Psoas muscle (tissue), 8 donors: ENCODE measurements around the gene AVEN. TPM values are rescaled to one million over a fixed set of nuclear protein-coding genes. Genes with fewer than 3 reads are reported as not detected.
"Not testable (repeated sequence)": the region's sequence is repeated elsewhere in the genome, so short reads cannot be mapped to it uniquely, and the experiment has no call there.

Experiments
- ATAC-seq, 4 donors: fragments of 200-7000 bp; cut with Tn5 transposase; one replicate each; pipeline ENCODE4 v1.9.1; 2020; ENCODE audit warnings: moderate library complexity in 3 of 4, mild to moderate bottlenecking in 2 of 4
- DNase-seq, 2 donors: peaks; one replicate each; pipeline ENCODE4 v3.0.0-alpha.2; 2020
- H3K27ac ChIP-seq: fragments of 200-600 bp; one replicate; pipeline ENCODE4 v1.8.0; 2022
- H3K27me3 ChIP-seq, 3 donors: fragments of 200-600 bp in 1 of 3; one replicate each; pipeline versions ENCODE4 v1.6.1 to v1.8.0; 2013 to 2022; ENCODE audit warnings: low read length in 2 of 3, mild to moderate bottlenecking in 2 of 3, moderate library complexity in 1 of 3; ENCODE audit not compliant: insufficient read depth in 3 of 3
- H3K36me3 ChIP-seq, 2 donors: fragments of 200-600 bp in 1 of 2; one replicate each; pipeline versions ENCODE4 v1.6.1 to v1.8.0; 2013 to 2022; ENCODE audit warnings: low read depth in 1 of 2, mild to moderate bottlenecking in 1 of 2, moderate library complexity in 1 of 2; ENCODE audit not compliant: insufficient read depth in 1 of 2
- H3K4me1 ChIP-seq: fragments of 200-600 bp; one replicate; pipeline ENCODE4 v1.8.0; 2022
- H3K4me3 ChIP-seq: fragments of 200-600 bp; one replicate; pipeline ENCODE4 v1.8.0; 2022; ENCODE audit warnings: mild to moderate bottlenecking
- H3K9me3 ChIP-seq: fragments of 200-600 bp; one replicate; pipeline ENCODE4 v1.8.0; 2022
- CTCF ChIP-seq: fragments of 200-600 bp; IDR thresholded peaks from one replicate; pipeline ENCODE4 v1.8.0; 2022; ENCODE audit warnings: antibody characterized with exemption
- WGBS, 3 donors: extraction: QIAGEN DNeasy Blood & Tissue Kit; methylation state at CpG; one replicate each; pipeline versions ENCODE4 v1.1.6 to v1.1.7; 2013; 5-methylcytosine and 5-hydroxymethylcytosine counted together
- intact Hi-C, 2 donors: fragments of 100-400 bp; cut with DNase I; formaldehyde crosslinking; loops; one replicate each; pipeline versions ENCODE4 v1.11.0 to v1.14.2; 2022
- polyA plus RNA-seq, 3 donors: library from polyadenylated mRNA; stranded (reverse); fragments of 200-250 nt; gene quantifications; one replicate each; pipeline ENCODE4 v1.2.3, GENCODE V29; 2013
- total RNA-seq, 4 donors: library from RNA; stranded (reverse); fragmentation: NEBNext Ultra II Directional in 2 of 4; extraction: Animal tissue kit (Norgen Biotek cat#: 25700) in 2 of 4; gene quantifications; one replicate each; pipeline versions ENCODE4 v1.2.1 to v1.2.4, GENCODE V29; 2021 to 2023
- donor health status: healthy with polysubstance abuse.
- donor health status: DM: no; HTN: no; CAD: no; lungs with moderate emphysema.
- donor health status: Bipolar disorder and iron deficiency.
- donor health status: healthy.
- donor health status: DM: yes; HTN: yes; CAD: no.
- donor health status: DM: no; HTN: no; CAD: no.
- donor health status: DM: no; HTN: no; CAD: no.
- donor health status: DM: yes; HTN: yes; CAD: no.

Gene AVEN
- total and polyA plus RNA-seq, 7 donors: 17.2 to 30.3 (median 22.3) TPM

- no peaks in the 10 kb centered on the region for H3K4me1 ChIP-seq
- intact Hi-C loops: no loop called here
- no peak for DNase-seq
- H3K4me3 ChIP-seq: no peak overlapping the region
- ATAC-seq: no peak
- H3K9me3 ChIP-seq: no peaks in the 10 kb centered on the region
- H3K36me3 ChIP-seq: no peaks in the 10 kb centered on the region
- no peaks in the 10 kb centered on the region for H3K27me3 ChIP-seq
- H3K27ac ChIP-seq: no peak overlapping the region
- TF ChIP-seq CTCF: no peak
- WGBS, 3 donors: 46 to 55% (median 54%) methylated on average over 1 of the region's 1 CpG
Measured at GRCh38 chr15:34023907-34024306, 15.1 kb downstream of the AVEN start.

DNA sequence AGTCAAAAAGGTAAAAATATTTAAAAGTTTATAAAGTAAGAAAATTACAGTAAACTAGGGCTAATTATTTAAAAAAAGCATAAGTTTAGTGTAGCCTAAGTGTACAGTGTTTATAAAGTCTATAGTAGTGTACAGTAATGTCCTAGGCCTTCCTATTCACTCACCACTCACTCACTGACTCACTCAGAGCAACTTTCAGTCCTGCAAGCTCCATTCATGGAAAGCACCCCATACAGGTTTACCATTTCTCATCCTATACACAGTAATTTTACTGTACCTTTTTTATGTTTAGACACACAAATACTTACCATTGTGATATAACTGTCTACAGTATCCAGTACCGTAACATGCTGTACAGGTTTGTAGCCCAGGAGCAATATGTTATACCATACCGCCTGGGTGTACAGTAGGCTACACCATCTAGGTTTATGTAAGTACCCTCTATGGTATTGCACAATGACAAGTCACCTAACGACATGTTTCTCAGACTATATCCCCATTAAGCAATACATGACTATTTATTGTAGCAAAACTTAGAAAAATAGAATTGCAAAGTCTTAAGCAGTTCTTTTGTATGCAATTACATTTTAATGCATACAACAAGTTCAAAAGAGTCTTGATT is 19.5 kb downstream of the AVEN start:
- H3K36me3 ChIP-seq: no peaks in the 10 kb centered on the region
- no peaks in the 10 kb centered on the region for H3K4me1 ChIP-seq
- intact Hi-C loops: no loop called here
- no peaks in the 10 kb centered on the region for H3K27me3 ChIP-seq
- TF ChIP-seq CTCF: no peak
- no peaks in the 10 kb centered on the region for H3K9me3 ChIP-seq
- DNase-seq (no peak), ATAC-seq (no peak)
- no peak overlapping the region for H3K4me3 ChIP-seq
- H3K27ac ChIP-seq: no peak overlapping the region
- WGBS, 3 donors: 94 to 98% (median 96%) methylated on average over 3 of the region's 3 CpGs

- H3K4me1 ChIP-seq, DNase-seq, ATAC-seq, H3K9me3 ChIP-seq, H3K27ac ChIP-seq, H3K36me3 ChIP-seq, H3K4me3 ChIP-seq, H3K27me3 ChIP-seq, intact Hi-C loops: not testable (repeated sequence)
- WGBS, 3 donors: 98 to 100% (median 98%) methylated on average over 2 of the region's 2 CpGs
Measured at GRCh38 chr15:34018738-34019137, 20.3 kb downstream of the AVEN start.

DNA sequence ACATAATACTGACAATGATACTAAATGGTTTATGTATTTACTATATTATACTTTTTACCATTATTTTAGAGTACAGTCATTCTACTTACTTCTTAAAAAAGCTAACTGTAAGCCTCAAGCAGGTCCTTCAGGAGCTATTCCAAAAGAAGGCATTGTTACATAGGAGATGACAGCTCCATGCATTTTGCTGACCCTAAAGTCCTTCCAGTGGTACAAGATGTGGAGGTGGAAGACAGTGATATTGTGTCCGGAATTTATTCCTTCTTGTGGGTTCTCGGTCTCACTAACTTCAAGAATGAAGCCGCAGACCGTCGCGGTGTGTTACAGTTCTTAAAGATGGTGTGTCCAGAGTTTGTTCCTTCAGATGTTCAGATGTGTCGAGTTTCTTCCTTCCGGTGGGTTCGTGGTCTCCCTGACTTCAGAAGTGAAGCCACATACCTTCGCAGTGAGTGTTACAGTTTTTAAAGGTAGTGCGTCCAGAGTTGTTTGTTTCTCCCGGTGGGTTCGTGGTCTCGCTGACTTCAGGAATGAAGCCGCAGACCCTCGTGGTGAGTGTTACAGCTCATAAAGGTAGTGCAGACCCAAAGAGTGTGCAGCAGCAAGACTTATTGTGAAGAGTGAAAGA is 20.9 kb downstream of the AVEN start:
- ATAC-seq (no peak), DNase-seq (no peak)
- 90 to 93% (median 92%) methylated on average over 16 of the region's 16 CpGs for WGBS, 3 donors
- Histone ChIP-seq H3K27ac (no peak overlapping the region), H3K9me3 (no peaks in the 10 kb centered on the region), H3K27me3 (no peaks in the 10 kb centered on the region), H3K36me3 (no peaks in the 10 kb centered on the region), H3K4me1 (no peaks in the 10 kb centered on the region), H3K4me3 (no peak overlapping the region)
- intact Hi-C loops: no loop called here
- no peak for TF ChIP-seq CTCF

GRCh38 chr15:34014556-34014955 is 24.4 kb downstream of the AVEN start:
- TF ChIP-seq CTCF: no peak
- Histone ChIP-seq H3K4me1 (no peaks in the 10 kb centered on the region), H3K9me3 (no peaks in the 10 kb centered on the region), H3K4me3 (no peak overlapping the region), H3K36me3 (no peaks in the 10 kb centered on the region), H3K27ac (no peak overlapping the region), H3K27me3 (no peaks in the 10 kb centered on the region)
- DNase-seq (no peak), ATAC-seq (no peak)
- 79 to 86% (median 86%) methylated on average over 2 of the region's 2 CpGs for WGBS, 3 donors
- intact Hi-C loops: no loop called here
